CD4-positive, alpha-beta T cell treated with Interleukin-21 for 1 hour (primary cell): ENCODE measurements around the gene KRTAP4-9.
"Not testable (repeated sequence)": the region's sequence is repeated elsewhere in the genome, so short reads cannot be mapped to it uniquely, and the experiment has no call there.

Experiments
- DNase-seq: peaks from one replicate; pipeline ENCODE4 v3.0.0-alpha.2; 2020

KRTAP4-9 gene

GRCh38 chr17:41105347-41105746 is at the start of gene KRTAP4-9:
Gene KRTAP4-9, plus strand, starts transcription at chr17:41105389. Its CDS starts 0 bp downstream, at chr17:41105389.
- DNase-seq = not testable (repeated sequence)

- no peak for DNase-seq
Measured at GRCh38 chr17:41057547-41057946, 47.6 kb upstream of the KRTAP4-9 start.

GRCh38 chr17:41058741-41059140 is 46.4 kb upstream of the KRTAP4-9 start:
- no peak for DNase-seq

GRCh38 chr17:41059276-41060051 is 45.7 kb upstream of the KRTAP4-9 start:
- not testable (repeated sequence) for DNase-seq

- no peak for DNase-seq
Measured at GRCh38 chr17:41060052-41060604, 45.1 kb upstream of the KRTAP4-9 start, which contains the start of gene KRTAP2-3. Gene KRTAP2-3, minus strand, starts transcription at chr17:41060114. Its CDS starts 64 bp downstream, at chr17:41060050.

- no peak for DNase-seq
Measured at GRCh38 chr17:41061964-41062363, 43.2 kb upstream of the KRTAP4-9 start.

- DNase-seq = no peak
Measured at GRCh38 chr17:41063449-41063848, 41.7 kb upstream of the KRTAP4-9 start.

GRCh38 chr17:41064301-41064700 is 40.9 kb upstream of the KRTAP4-9 start:
- DNase-seq = no peak

- not testable (repeated sequence) for DNase-seq
Measured at GRCh38 chr17:41065016-41065689, 40.0 kb upstream of the KRTAP4-9 start.

GRCh38 chr17:41065829-41066624 is 39.2 kb upstream of the KRTAP4-9 start, which contains the start of gene KRTAP2-4:
Gene KRTAP2-4, minus strand, starts transcription at chr17:41065879. Its CDS starts 34 bp downstream, at chr17:41065845.
- no peak for DNase-seq

GRCh38 chr17:41067281-41067680 is 37.9 kb upstream of the KRTAP4-9 start:
- DNase-seq = no peak

- DNase-seq = no peak
Measured at GRCh38 chr17:41069031-41069430, 36.2 kb upstream of the KRTAP4-9 start.

GRCh38 chr17:41071606-41072360 is 33.4 kb upstream of the KRTAP4-9 start:
- DNase-seq = no peak

GRCh38 chr17:41073676-41074075 is 31.5 kb upstream of the KRTAP4-9 start:
- DNase-seq = no peak

GRCh38 chr17:41076788-41077187 is 28.4 kb upstream of the KRTAP4-9 start:
- DNase-seq = no peak

GRCh38 chr17:41082626-41083025 is 22.6 kb upstream of the KRTAP4-9 start:
- no peak for DNase-seq

GRCh38 chr17:41083427-41083826 is 21.8 kb upstream of the KRTAP4-9 start:
- DNase-seq = not testable (repeated sequence)

- DNase-seq = not testable (repeated sequence)
Measured at GRCh38 chr17:41084100-41084856, 20.9 kb upstream of the KRTAP4-9 start, which contains the start of gene KRTAP4-7. Gene KRTAP4-7, plus strand, starts transcription at chr17:41084150. Its CDS starts 57 bp downstream, at chr17:41084207.

- DNase-seq = not testable (repeated sequence)
Measured at GRCh38 chr17:41088760-41089352, 16.3 kb upstream of the KRTAP4-9 start.

GRCh38 chr17:41096055-41096454 is 9.1 kb upstream of the KRTAP4-9 start:
- no peak for DNase-seq

GRCh38 chr17:41098042-41098441 is 7.1 kb upstream of the KRTAP4-9 start, which contains the start of gene KRTAP4-8:
Gene KRTAP4-8, minus strand, starts transcription at chr17:41098142. Its CDS starts 58 bp downstream, at chr17:41098084.
- DNase-seq = no peak
